Suppressor macrophage treated with lipopolysaccharide for 4 hours (primary cell): ENCODE results near the gene FAM3C.
A peak's percentile ranks its signal among the peaks of the same experiment; 100 is the strongest.

Source experiments
- DNase-seq: peaks from one replicate; pipeline ENCODE4 v3.0.0-alpha.2; 2020

Gene FAM3C

GRCh38 chr7:121410829-121411596 is 14.9 kb upstream of the FAM3C start:
- DNase-seq = no peak

- DNase-seq = no peak
Measured at GRCh38 chr7:121406944-121407343, 10.8 kb upstream of the FAM3C start.

- DNase-seq = no peak
Measured at GRCh38 chr7:121406461-121406860, 10.4 kb upstream of the FAM3C start.

GRCh38 chr7:121404348-121404747 is 8.2 kb upstream of the FAM3C start:
- no peak for DNase-seq

GRCh38 chr7:121402701-121403100 is 6.6 kb upstream of the FAM3C start:
- DNase-seq = no peak

GRCh38 chr7:121401896-121402295 is 5.8 kb upstream of the FAM3C start:
- DNase-seq = no peak

GRCh38 chr7:121398246-121398645 is 2.1 kb upstream of the FAM3C start:
- DNase-seq = no peak

- DNase-seq = no peak
Measured at GRCh38 chr7:121397822-121398221, 1.7 kb upstream of the FAM3C start.

- DNase-seq = no peak
Measured at GRCh38 chr7:121397361-121397760, 1.3 kb upstream of the FAM3C start.

GRCh38 chr7:121395494-121395960 is 581 bp downstream of the FAM3C start:
- peak; percentile 3 for DNase-seq

- DNase-seq = no peak
Measured at GRCh38 chr7:121394709-121395140, 1.4 kb downstream of the FAM3C start.

- no peak for DNase-seq
Measured at GRCh38 chr7:121393005-121393366, 3.1 kb downstream of the FAM3C start.

GRCh38 chr7:121392277-121393004 is 3.7 kb downstream of the FAM3C start:
- DNase-seq = no peak

GRCh38 chr7:121391686-121392085 is 4.4 kb downstream of the FAM3C start:
- DNase-seq = no peak

- DNase-seq = no peak
Measured at GRCh38 chr7:121390617-121391016, 5.5 kb downstream of the FAM3C start.

- DNase-seq = no peak
Measured at GRCh38 chr7:121390109-121390508, 6.0 kb downstream of the FAM3C start.

GRCh38 chr7:121388950-121389349 is 7.2 kb downstream of the FAM3C start:
- DNase-seq = no peak

GRCh38 chr7:121385800-121386179 is 10.3 kb downstream of the FAM3C start:
- peak; percentile 79 for DNase-seq

GRCh38 chr7:121385056-121385799 is 10.9 kb downstream of the FAM3C start:
- no peak for DNase-seq

- no peak for DNase-seq
Measured at GRCh38 chr7:121384265-121384664, 11.8 kb downstream of the FAM3C start.

- DNase-seq = no peak
Measured at GRCh38 chr7:121383235-121383910, 12.7 kb downstream of the FAM3C start.

- no peak for DNase-seq
Measured at GRCh38 chr7:121382473-121382872, 13.6 kb downstream of the FAM3C start.

GRCh38 chr7:121379930-121380329 is 16.2 kb downstream of the FAM3C start:
- DNase-seq = no peak
